Fibroblast of skin of right biceps (primary cell): ENCODE measurements around the gene KDM8.
"Not testable (repeated sequence)": the region's sequence is repeated elsewhere in the genome, so short reads cannot be mapped to it uniquely, and the experiment has no call there.

ENCODE experiments used
- DNase-seq: peaks from one replicate; pipeline ENCODE4 v3.0.0-alpha.2; 2013

KDM8 gene

GRCh38 chr16:27193300-27193990, 9.9 kb upstream of the KDM8 start:
- DNase-seq, result no peak

DNA sequence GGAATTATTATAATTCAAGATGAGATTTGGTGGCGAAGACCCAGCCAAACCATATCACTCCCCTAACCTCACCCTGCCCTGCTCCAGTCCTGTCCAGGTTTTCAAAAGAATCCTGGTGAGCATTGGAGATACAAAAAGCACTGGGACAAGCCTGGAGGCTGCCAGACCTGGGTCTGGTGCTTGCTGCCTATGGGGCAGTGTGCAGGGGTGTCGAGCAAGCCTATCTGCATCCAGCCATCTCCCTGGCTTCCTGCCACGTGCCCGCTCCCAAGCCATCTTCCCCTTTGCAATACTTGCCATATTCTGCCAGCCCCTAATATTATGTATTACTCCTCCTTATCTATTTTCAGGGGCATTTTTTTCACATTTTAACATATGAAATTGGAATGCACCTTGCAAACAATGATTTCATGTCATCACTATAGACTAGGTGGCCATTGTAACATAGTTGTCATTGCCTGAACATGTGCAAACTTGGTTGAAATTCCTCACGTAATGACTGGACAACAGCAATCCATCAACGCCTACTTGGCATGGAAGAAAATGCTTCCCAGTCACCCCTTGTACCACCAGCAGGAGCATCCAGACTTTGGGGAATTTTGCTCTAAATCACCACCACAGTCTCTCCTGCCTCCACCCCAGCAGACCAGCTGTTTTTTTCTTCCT, 8.1 kb upstream of the KDM8 start:
- DNase-seq, result no peak

- DNase-seq, result no peak
Measured at GRCh38 chr16:27195941-27196595, 7.3 kb upstream of the KDM8 start.

DNA sequence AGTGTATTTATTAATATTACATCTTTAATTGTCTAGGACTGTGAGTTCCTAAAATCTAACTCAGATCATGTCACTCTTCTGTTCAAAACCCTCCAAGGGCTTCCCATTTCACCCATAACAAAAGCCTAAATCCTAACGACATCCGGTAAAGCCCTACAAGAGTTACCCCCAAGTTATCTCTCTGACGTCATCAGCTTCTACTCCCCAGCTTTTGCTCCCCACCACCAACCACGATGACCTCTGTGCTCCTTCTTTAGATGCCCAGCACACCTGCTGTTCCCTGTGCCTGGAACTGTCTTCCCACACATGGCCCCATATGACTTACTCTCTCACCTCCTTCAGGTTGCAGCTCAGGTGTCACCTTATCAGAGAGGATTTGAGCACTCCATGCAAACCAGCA, 6.3 kb upstream of the KDM8 start:
- DNase-seq, result no peak

DNA sequence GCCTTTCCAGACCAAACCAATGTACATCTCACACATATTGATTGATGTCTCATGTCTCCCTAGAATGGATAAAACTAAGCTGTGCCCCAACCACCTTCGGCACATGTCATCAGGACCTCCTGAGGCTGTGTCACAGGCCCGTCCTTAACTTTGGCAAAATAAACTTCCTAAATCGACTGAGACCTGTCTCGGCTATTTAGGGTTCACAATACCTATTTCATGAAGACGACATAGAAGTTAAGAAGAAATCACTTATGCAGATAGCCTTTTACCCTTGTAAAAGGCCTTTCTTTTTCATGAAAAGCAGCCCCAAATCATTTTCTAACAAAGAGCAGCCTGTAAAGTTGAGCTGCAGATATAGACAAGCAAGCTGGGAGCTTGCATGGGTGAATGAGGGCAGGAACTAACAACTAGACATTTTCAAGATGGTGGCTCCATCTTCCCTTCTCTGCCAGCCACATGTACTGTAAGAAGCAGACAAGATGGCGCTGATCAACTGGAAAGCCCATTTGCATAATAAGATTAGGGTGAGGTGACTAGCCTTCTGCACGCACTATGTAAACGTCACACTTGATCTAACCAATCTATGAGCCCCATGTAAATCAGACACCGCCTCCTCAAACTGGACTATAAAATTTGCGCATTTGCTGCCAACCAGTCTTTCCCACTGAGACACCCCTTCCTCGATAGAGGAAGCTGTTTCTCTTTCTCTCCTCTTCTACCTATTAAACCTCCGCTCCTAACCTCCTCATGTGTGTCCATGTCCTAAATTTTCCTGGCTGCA, 4.7 kb upstream of the KDM8 start:
- no peak for DNase-seq

DNA sequence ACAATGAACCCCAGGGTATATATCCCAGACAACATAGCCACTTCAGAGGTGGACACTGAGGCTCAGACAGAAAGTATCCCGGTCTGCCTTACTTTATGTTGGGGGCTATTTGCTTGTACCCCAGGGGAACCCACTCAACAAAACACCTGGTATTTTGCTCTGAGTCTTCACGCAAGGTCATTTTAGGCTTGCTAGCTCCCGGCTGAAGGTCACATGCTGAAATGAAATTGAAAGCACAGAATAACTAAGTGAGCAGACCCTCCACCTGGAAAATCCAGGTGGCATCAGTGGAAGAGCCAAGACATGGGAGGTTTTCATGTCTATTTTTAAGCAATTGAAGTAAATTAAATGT, 4.1 kb upstream of the KDM8 start:
- no peak for DNase-seq

DNA sequence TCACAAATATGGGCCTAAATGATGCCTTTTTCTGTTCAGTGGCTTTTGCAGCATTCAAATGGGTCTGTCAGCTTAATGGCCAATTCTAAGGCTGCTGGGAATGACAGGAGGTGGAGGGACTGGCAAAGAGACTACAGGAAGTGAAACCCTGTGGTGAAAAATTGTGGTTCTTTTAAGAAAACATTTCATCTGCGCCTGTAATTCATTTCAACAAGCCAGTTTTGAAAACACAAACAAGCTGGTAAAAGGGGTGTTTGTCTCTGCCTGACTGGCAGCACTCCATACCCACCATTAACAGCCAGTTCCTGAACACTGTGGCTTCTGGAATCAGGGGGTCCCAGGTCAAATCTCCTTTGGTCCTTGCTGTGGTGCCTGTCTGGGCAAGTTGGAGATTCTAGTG, 3.6 kb upstream of the KDM8 start:
- DNase-seq, result peak; percentile 17

GRCh38 chr16:27200914-27201313, 2.4 kb upstream of the KDM8 start:
- not testable (repeated sequence) for DNase-seq

- peak; percentile 94 for DNase-seq
Measured at GRCh38 chr16:27202923-27203506, 311 bp upstream of the KDM8 start.

DNA sequence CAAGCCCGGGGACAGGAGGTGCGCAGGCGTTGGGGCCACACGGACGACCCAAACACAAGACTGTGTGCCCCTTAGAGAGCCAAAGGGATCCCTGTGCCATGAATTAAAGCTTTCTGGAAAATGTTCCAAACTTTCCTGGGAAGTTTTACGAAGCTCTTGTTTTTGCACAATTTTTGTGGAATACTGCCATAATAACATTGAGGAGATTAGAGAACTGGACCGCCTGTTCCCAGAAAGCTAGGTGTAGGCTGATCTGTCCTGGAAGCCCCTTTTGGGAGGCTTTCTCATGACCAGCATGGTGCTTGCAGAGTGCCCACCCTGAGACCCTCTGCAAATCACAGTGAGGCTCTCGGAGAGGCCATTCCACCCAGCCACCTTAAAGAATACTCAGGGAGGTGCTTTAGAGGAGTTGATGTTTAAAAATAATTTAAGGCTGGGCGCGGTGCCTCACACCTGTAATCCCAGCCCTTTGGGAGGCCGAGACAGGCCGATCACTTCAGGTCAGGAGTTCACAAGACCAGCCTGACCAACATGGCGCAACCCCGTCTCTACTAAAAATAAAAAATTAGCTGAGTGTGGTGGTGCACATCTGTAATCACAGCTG, 1.1 kb downstream of the KDM8 start:
- no peak for DNase-seq

- no peak for DNase-seq
Measured at GRCh38 chr16:27205423-27206065, 2.2 kb downstream of the KDM8 start.

DNA sequence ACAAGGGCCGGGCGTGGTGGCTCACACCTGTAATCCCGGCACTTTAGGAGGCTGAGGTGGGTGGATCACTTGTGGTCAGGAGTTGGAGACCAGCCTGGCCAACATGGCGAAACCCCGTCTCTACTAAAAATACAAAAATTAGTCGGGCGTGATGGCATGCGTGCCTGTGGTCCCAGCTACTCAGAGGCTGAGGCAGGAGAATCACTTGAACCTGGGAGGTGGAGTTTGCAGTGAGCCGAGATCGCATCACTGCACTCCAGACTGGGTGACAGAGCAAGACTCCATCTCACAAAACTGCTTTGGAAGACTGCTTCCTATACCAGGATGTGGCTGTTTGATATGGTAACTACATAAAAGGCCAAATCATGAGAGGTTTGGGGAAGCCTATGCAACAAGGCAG, 3.8 kb downstream of the KDM8 start:
- DNase-seq, result not testable (repeated sequence)

DNA sequence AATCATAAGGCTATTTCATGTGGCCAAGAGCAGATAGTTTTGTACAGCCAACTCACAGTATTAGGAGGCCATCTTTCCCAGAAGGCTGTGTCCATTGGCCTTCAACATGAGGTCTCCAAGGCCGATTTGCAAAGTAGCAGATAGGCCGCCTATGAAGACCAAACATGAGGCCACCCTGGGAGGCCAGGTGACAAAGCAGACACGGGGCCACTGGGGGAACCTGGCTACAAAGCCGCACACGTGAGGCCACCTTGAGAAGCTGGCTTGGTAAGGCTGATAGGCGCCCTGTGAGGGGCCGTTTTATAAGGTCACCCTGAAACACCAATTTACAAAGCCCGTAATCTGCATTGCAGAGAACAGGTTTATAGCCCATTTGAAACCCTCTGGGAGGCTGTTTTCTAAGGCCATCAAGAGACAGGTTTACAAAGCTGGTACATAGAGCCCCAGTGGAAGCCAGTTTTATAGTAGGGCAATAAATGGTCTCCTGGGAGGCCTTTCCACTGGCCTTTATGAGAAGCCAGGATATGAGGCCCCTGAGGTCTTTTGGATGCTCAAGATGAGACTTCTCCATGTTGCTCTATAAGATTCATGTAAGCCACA, 4.9 kb downstream of the KDM8 start:
- DNase-seq, result no peak

DNA sequence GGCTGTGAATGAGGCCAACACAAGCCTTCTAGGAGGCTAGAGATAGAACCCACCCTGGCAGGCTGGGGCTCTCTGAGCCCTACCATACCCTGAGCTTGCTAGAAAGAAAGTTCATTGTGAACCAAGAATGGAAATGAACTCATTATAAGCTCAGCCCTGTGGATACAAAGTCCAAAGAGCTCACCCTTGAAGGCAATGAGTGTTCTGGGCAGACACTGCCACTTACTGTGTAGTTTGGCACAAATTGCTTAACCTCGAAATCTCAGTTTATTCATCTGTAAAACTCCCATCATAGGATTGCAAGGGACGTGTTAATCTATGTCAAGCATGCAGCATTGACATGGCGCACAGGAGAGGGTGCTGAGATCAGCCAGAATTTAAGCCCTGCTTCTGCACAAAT, 5.5 kb downstream of the KDM8 start:
- DNase-seq, result no peak

DNA sequence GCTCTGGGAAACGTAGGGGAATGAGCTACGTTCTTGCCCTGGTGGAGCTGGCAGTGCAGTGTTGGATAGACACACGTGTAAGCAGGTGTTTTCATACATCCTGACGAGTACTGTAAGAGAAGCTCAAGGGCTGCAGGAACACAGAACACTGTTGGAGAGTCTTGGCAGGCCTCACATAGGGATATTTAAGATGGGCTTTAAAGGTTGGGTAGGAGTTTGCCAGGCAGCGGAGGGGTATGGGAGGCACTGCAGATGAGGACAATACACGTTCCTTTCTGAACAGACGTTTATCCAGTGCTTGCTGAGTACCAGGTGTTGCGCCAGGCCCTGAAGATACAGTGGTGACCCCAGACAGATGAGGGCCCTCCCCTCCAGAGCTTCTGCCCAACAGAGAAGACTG, 6.3 kb downstream of the KDM8 start:
- no peak for DNase-seq

- no peak for DNase-seq
Measured at GRCh38 chr16:27210174-27210573, 6.8 kb downstream of the KDM8 start.

GRCh38 chr16:27211026-27211425, 7.7 kb downstream of the KDM8 start:
- DNase-seq, result no peak

DNA sequence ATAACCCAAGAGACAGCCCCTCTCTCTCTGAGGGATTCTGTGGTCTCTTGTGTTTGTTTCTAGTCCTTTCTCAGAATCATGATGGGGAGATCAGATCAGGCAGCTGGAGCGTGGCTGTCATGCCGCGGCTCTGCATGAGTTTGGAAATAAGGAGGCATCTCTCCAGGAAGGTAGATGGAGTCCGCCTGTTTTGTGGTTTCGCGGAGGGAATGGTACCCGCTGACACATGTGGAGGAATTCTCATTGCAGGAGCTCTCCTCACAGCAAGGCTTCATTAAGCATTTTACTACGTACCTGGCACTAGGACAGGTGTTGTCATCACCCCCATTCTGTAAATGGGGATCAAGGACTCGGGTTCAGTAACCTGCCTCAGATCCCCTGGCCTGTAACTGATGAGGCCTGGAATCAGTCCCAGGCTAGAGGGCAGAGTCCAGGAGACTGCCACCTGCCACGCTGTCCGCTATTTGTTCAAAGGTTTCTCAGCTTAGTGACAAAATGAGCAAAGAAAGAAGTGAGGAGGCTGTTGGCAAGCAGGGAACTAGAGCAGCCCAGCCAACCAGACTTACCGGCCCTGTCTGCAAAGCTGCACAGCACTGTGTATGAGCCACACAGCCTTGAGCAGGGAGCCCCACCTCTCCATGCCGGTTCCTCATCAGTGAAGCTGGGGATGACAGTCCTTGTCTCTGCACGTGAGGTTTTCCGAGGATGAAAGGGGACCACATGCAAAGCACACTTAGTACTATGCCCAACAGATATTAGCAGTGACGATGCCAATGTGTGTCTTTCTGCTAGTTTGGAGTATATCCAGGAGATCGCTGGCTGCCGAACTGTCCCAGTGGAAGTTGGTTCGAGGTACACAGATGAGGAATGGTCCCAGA, 11.0 kb downstream of the KDM8 start:
- DNase-seq, result no peak

GRCh38 chr16:27215660-27216059, 12.3 kb downstream of the KDM8 start:
- no peak for DNase-seq

DNA sequence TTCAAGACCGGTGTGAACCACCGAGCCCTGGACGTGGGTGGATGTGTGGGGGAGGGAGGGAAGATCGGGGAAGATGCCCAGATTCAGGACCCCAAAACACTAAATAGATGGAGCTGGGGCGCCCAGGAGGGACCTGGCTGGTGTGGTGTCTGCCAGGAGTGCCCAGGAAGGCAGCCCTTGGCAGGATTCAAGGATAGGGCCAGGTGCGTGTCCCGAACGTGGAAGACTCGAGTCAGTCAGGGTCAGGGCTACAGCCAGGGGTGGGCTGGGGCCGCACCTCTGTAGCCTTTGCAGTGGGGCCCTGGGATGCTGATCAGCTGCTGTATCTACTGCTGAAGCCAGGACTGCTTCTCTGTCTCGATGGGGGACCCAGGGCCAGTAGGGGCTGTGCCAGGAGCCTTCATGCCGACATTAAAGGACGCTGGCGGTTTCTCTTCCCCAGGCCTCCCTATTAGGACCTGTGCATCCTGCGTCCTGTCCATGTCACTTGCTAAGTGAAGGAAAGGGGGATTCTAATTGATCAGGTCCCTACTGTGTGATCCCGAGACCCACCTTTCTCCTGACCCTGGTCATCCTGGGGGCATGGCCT, 13.1 kb downstream of the KDM8 start:
- DNase-seq, result no peak
